ENCODE data around the gene GABRB3.

The GABRB3 gene

DNA sequence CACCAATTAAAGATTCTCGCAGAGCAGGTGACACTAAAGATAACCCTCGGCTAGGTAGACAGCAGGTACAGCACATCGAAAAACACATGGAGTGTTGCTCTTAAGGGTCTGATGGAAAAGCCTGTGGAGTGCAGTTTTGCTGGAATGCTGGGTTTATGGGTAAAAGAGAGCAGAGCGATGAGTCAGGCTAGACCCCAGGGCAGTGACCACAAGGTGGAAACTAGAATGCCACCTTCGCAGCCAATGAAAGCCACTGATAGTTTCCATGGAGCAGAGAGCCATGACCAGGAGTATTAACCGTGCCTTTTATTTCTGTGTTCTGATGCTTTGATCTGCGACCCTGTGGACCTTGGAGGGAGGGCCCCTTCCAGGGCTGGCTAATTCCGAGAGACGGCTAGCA is 149.8 kb downstream of the GABRB3 start:
- no peak for DNase-seq

DNA sequence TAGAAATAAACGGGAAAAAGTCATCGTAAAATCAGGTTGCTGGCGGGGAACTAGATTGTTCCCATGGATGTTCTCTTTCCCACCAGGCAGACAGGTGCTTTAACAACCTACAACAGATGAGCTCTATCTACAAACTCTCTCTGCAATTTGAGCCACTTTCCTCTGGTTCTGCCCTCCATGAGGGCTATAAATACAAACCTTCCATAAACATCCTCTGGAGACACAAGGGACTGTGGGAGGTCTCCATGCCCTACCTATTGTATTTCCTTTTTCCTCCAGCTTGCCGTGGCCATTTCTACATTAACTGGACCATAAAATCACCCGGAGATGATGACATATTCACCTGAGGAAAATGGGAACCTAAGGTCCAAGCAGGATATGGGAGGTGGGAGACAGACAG is 151.1 kb downstream of the GABRB3 start:
- DNase-seq: no peak

DNA sequence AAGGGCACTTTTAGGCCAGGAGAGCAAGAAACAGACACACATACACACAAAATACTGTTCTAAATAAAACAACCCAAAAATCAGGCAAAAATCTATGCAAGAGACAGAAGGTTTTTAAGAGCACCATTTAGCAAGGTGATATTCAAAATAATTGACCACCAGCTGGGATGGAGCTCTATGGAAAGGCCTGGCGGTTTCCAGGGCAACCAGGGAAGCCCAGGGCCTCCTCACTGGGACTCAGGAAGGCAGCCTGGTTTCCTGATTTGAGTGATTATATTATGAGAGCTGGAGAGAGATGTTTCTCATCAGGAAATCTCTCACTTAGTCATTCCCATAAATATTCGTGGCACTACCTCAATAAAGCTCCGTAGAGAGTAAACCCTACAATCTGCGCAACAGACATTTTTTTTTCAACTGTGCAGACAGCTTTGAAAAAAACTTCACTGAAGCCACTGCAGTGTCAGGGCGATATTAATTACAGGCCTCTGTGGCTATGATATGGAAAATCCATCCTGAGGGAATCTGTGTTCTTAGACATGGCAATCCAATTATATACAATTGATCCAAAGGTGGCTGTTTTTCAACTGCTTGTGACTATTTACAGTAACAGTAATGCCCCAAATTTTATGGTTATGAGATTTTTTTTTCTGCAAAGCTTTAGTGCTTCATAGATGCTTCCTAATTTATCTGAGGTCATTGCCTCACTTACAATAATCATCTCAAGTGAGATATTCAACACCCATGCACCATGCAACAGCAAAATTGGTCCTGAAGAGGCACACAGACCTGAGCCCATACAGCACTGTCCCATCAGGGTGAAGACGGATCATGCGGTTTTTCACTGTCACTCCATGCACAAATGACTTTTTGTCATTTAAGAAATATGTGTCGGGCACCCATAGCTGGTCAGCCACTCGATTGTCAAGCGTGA is 152.1 kb downstream of the GABRB3 start:
- DNase-seq: no peak

- no peak for DNase-seq
These were observed 157.0 kb downstream of the GABRB3 start for GRCh38 chr15:26615927-26616302.

- DNase-seq: no peak
These were observed 157.5 kb downstream of the GABRB3 start for GRCh38 chr15:26615188-26615926.

- DNase-seq: no peak
These were observed 158.1 kb downstream of the GABRB3 start for GRCh38 chr15:26614734-26615133.

GRCh38 chr15:26598704-26599103 is 174.2 kb downstream of the GABRB3 start:
- DNase-seq: no peak

DNA sequence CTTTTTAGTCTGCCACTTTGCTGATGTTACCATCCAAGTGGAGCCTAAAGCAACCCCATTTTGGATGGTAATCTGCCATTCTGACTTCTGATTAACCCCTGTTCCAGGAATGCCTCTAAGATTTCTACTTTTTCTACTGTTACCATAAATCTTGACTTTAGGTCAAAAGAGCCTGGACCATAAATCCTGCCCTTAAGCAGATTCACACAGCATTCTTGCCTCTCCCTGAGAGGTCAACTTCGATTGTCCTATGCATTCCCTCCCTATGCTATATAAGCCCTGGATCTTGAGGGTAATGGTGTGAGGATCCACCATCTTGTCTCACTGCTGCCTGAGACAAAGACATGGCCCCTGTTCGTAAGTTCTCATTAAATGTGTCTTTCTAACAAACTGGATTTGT is 177.3 kb downstream of the GABRB3 start:
- no peak for DNase-seq

DNA sequence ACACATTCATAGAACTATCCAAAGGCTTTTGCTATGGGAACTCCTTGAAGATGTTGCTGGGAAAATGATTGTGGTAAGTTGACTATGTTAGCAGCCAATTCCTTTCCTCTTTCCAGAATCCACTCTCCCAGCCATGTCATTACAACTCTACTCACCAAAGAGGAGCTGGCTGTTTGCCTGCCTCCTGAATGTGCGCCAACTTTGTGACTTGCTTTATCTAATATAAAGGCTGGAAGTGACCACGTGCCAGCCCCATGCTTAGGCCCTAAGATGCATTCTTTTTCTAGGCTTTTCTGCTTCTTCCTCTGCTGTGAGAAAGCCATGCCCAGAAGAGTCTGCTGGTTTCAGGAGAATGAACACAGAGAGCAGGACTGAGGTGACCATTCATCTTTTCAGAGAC is 182.2 kb downstream of the GABRB3 start:
- no peak for DNase-seq

DNA sequence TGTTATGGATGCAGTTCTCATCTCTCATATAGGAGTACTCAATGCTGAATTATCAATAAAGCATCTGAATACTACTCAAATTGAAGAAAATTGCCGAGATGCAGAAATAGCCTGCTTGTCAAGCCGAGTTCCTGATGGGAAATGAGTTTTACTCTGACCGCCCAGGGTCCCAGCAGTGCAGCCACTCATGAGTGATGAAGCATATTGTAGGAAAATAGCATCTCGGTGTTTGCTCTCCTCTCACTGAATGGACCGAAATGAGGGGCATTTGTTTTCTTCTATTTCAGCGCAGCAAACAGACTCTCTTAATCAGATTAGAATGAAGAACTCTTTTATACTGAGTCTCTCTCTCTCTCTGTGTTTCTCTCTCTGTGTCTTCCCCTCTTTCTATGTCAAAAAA is 190.0 kb downstream of the GABRB3 start:
- DNase-seq: no peak

- no peak for DNase-seq
These were observed 191.9 kb downstream of the GABRB3 start for GRCh38 chr15:26580943-26581342.

- no peak for DNase-seq
These were observed 200.1 kb downstream of the GABRB3 start for GRCh38 chr15:26572602-26573350.

- DNase-seq: no peak
These were observed 201.5 kb downstream of the GABRB3 start for GRCh38 chr15:26571346-26571745.

- no peak for DNase-seq
These were observed 207.3 kb downstream of the GABRB3 start for GRCh38 chr15:26565542-26565941.

- no peak for DNase-seq
These were observed 208.5 kb downstream of the GABRB3 start for GRCh38 chr15:26564361-26564760.

GRCh38 chr15:26562336-26562735 is 210.5 kb downstream of the GABRB3 start:
- DNase-seq: no peak

DNA sequence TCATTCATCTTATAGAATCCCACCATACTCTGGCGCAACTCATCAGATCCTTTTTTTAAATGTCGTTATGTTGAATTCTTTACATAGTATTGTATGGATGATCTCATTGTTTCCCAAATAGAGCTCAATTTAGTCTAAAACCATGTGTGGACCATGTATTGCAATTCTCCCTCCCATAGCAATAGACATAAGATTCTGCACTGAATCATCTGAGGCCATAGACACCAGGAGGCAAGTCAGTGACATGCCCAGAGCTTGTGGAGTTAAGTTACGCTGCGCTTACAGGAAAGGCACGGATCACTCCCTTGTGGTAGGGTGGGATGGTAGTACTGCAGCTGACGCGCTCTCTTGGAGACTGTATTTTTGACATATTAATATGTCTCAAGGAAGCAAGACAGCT is 211.0 kb downstream of the GABRB3 start:
- DNase-seq: no peak

DNA sequence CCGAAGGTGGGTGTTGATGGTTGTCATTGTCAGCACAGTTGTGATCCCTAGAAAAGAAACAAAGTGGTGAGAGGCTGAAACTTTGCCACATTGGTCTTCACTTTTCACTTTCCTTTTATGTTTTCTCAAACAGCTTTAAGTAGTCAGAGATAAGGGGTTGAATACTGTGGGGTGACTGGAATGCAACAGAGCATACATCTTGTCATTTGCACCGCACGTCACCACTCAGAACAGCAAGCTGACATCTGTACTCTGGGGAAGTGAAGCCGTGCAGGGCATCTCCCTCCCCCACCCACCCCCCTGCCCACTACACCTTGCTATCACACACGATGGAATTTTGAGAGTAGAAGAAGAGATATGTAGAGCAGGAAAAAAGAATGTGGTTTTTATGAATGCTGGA is 211.7 kb downstream of the GABRB3 start:
- DNase-seq: no peak

- no peak for DNase-seq
These were observed 217.0 kb downstream of the GABRB3 start for GRCh38 chr15:26555898-26556297.

DNA sequence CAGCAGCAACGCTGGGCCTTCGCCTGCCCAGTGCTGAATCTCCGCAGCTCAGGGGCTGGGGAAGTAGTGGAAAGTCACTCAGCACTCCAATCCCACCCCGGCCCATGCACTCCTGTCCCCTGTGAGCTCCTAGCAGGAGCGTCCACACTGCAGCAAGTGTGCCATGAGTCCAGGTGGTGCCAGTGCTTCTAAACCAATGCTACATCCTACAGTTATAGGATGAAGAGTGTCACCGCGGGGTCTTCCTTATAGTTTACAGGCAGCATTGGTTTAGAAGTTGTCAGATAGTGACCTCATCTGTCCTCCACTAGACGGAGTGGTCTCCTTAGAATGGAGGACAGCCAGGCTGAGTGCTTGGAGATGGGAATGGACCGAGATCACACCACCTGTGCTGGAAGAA is 221.4 kb downstream of the GABRB3 start:
- no peak for DNase-seq

DNA sequence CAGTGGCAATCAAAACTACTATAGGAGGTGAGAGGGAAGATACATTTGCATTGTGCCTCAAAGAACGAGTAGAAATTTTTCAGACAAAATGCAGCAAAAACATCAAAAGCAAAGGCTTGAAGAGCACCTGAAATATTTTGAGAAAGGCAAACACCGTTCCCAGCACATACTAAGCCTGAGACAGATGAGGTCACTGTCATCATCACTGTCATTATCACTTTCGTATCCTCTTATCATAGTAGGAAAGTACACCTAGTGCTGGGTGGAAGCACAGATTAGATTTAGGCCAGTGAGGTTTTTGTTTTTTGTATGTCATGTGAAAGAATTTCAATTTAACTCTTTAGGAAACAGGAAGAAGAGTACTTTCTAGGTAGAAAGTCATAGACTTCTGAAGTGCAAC is 222.0 kb downstream of the GABRB3 start:
- no peak for DNase-seq

- no peak for DNase-seq
These were observed 235.2 kb downstream of the GABRB3 start for GRCh38 chr15:26537663-26538062.

DNA sequence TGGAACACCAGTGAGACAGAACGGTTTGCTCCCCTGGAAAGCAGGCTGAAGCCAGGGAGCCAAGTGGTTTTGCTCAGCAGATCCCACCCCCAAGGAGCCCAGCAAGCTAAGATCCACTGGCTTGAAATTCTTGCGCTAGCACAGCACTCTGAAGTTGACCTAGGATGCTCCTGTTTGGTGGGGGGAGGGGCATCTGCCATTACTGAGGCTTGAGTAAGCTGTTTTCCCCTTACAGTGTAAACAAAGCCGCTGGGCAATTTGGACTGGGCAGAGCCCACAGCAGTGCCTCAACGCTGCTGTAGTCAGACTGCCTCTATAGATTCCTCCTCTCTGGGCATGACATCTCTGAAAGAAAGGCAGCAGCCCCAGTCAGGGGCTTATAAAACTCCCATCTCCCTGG is 241.4 kb downstream of the GABRB3 start:
- no peak for DNase-seq

- no peak for DNase-seq
These were observed 247.8 kb downstream of the GABRB3 start for GRCh38 chr15:26525096-26525495.
